ENCODE results near the gene NELFE. TPM values are rescaled to one million over a fixed set of nuclear protein-coding genes. Genes with fewer than 3 reads are reported as not detected.
"Not testable (repeated sequence)": the region's sequence is repeated elsewhere in the genome, so short reads cannot be mapped to it uniquely, and the experiment has no call there.

Gene NELFE
- total RNA-seq, 2 experiments from 2014 or later: 74.3 to 95.1 TPM

DNA sequence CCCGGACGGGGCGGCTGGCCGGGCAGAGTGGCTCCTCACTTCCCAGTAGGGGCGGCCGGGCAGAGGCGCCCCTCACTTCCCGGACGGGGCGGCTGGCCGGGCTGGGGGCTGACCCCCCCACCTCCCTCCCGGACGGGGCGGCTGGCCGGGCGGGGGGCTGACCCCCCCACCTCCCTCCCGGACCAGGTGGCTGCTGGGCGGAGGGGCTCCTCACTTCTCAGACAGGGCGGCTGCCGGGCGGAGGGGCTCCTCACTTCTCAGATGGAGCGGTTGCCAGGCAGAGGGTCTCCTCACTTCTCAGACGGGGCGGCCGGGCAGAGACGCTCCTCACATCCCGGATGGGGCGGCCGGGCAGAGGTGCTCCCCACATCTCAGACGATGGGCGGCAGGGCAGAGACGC is 26.6 kb downstream of the NELFE start:
- H3K4me1 Mint-ChIP-seq; H3K9me3 Mint-ChIP-seq (ENCODE audit: low read depth); H3K27me3 Mint-ChIP-seq; CTCF ChIA-PET; POLR2A ChIA-PET; H3K27ac Mint-ChIP-seq; H3K4me3 Mint-ChIP-seq; H3K36me3 Mint-ChIP-seq (ENCODE audit: low read depth); intact Hi-C loops (cut with DNase I, micrococcal nuclease); ATAC-seq; DNase-seq: not testable (repeated sequence)

DNA sequence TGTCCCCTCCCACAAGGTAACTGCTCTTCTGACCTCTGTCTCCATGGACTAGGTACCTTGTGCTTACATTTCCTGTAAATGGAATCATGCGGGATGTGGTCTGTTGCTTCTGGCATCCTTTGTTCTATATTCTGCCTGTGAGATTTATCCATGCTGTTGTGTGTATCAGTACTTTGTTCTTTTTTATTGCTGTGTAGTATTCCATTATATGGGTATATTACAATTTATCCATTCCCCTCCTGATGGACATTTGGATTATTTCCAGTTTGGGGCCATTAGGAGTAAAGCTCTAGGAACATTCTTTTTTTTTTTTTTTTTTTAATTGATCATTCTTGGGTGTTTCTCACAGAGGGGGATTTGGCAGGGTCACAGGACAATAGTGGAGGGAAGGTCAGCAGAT is 27.8 kb downstream of the NELFE start:
- CTCF ChIA-PET: no interaction called here
- intact Hi-C loops (cut with DNase I, micrococcal nuclease): no loop called here
- H3K27me3 Mint-ChIP-seq: no peaks in the 10 kb centered on the region
- no peaks in the 10 kb centered on the region for H3K4me1 Mint-ChIP-seq
- DNase-seq: no peak
- H3K9me3 Mint-ChIP-seq (ENCODE audit: low read depth): no peaks in the 10 kb centered on the region
- POLR2A ChIA-PET: no interaction called here
- H3K27ac Mint-ChIP-seq: no peak overlapping the region
- ATAC-seq: no peak
- H3K36me3 Mint-ChIP-seq (ENCODE audit: low read depth): no peaks in the 10 kb centered on the region
- no peak overlapping the region for H3K4me3 Mint-ChIP-seq

GRCh38 chr6:31928672-31928939 is 30.2 kb downstream of the NELFE start:
- no peak for ATAC-seq
- DNase-seq: no peak
- Mint-ChIP-seq H3K27me3 (no peaks in the 10 kb centered on the region), H3K27ac (no peak overlapping the region), H3K4me1 (no peaks in the 10 kb centered on the region), H3K36me3 (ENCODE audit: low read depth) (no peaks in the 10 kb centered on the region), H3K9me3 (ENCODE audit: low read depth) (no peaks in the 10 kb centered on the region), H3K4me3 (no peak overlapping the region)
- intact Hi-C loops (cut with DNase I, micrococcal nuclease): no loop called here
- ChIA-PET CTCF (interaction anchor here (0.6 kb wide), 1 partner anchor 93 kb away, joined by 3 read pairs; no protein-coding TSS in a partner anchor), POLR2A (no interaction called here)

DNA sequence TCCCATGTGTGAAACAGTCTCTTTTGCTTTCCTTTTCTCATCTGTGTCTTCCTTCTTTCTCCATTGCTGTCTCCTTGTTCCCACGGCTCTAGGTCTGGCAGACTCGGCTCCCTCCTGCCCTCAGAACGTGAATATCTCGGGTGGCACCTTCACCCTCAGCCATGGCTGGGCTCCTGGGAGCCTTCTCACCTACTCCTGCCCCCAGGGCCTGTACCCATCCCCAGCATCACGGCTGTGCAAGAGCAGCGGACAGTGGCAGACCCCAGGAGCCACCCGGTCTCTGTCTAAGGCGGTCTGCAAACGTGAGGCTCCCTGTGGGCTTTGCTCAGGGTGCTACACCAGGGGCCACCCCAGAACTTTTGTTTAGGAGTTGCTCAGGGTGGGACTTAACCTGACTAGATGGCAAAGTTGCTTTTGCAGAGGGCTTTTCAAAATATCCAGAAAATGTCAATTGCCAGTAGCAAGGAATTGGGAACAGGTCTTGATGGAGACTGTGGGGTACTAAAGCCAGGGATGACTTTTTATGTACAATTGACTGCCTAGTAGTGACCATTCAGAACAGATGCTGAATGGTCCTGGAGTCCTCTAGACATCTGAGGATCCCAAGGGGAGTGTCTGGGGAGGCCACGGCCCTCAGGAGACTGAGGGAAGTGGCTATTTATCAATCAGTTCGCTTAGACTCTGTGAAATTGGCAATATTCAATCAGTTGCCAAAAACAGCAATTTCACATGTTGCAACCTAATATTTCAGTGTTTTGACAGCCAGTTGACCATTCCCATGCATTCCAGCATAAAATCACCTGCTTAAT is 30.7 kb downstream of the NELFE start:
- H3K4me3 Mint-ChIP-seq: no peak overlapping the region
- ATAC-seq (no peak), DNase-seq (no peak)
- no peaks in the 10 kb centered on the region for H3K27me3 Mint-ChIP-seq
- ChIA-PET CTCF (interaction anchor here (0.6 kb wide), 1 partner anchor 93 kb away, joined by 3 read pairs; no protein-coding TSS in a partner anchor), POLR2A (no interaction called here)
- intact Hi-C loops (cut with DNase I, micrococcal nuclease): no loop called here
- no peaks in the 10 kb centered on the region for H3K4me1 Mint-ChIP-seq
- no peak overlapping the region for H3K27ac Mint-ChIP-seq
- no peaks in the 10 kb centered on the region for H3K9me3 Mint-ChIP-seq (ENCODE audit: low read depth)
- no peaks in the 10 kb centered on the region for H3K36me3 Mint-ChIP-seq (ENCODE audit: low read depth)

GRCh38 chr6:31927242-31927862 is 31.4 kb downstream of the NELFE start, which contains the start of gene C2:
Gene C2, plus strand, starts transcription at chr6:31927717. Its CDS starts 36 bp downstream, at chr6:31927753.
- no peak for DNase-seq
- Mint-ChIP-seq H3K27ac (no peak within 1 kb of the TSS), H3K4me1 (no peaks in the 10 kb centered on the region), H3K9me3 (ENCODE audit: low read depth) (no peaks in the 10 kb centered on the region), H3K4me3 (no peak within 1 kb of the TSS), H3K36me3 (ENCODE audit: low read depth) (no peaks in the 10 kb centered on the region), H3K27me3 (no peaks in the 10 kb centered on the region)
- ChIA-PET POLR2A (no interaction called here), CTCF (no interaction called here)
- ATAC-seq: no peak
- intact Hi-C loops (cut with DNase I, micrococcal nuclease): no loop called here

- intact Hi-C loops (cut with DNase I, micrococcal nuclease): no loop called here
- Mint-ChIP-seq H3K9me3 (ENCODE audit: low read depth) (no peaks in the 10 kb centered on the region), H3K27ac (no peak overlapping the region), H3K4me3 (no peak overlapping the region), H3K27me3 (no peaks in the 10 kb centered on the region), H3K36me3 (ENCODE audit: low read depth) (no peaks in the 10 kb centered on the region), H3K4me1 (no peaks in the 10 kb centered on the region)
- peak; percentile 70 for ATAC-seq
- ChIA-PET POLR2A (no interaction called here), CTCF (interaction anchor here (0.5 to 0.9 kb wide), 4 partner anchors 56 to 306 kb away, joined by 3 to 5 read pairs (median 3); no protein-coding TSS in a partner anchor)
- DNase-seq: peak; percentile 60
Observed at GRCh38 chr6:31922942-31923341, 35.8 kb downstream of the NELFE start.

GRCh38 chr6:31920811-31921210 is 38.0 kb downstream of the NELFE start:
- ChIA-PET CTCF (interaction anchor here (1.2 kb wide), 1 partner anchor 25 kb away, joined by 4 read pairs; the partner anchor contains the start of gene CFB), POLR2A (no interaction called here)
- no peaks in the 10 kb centered on the region for H3K9me3 Mint-ChIP-seq (ENCODE audit: low read depth)
- H3K4me3 Mint-ChIP-seq: no peak overlapping the region
- DNase-seq (no peak), ATAC-seq (no peak)
- no peaks in the 10 kb centered on the region for H3K4me1 Mint-ChIP-seq
- H3K36me3 Mint-ChIP-seq (ENCODE audit: low read depth): no peaks in the 10 kb centered on the region
- intact Hi-C loops (cut with DNase I, micrococcal nuclease): no loop called here
- no peak overlapping the region for H3K27ac Mint-ChIP-seq
- H3K27me3 Mint-ChIP-seq: peaks cover 2% of the 10 kb centered on the region

DNA sequence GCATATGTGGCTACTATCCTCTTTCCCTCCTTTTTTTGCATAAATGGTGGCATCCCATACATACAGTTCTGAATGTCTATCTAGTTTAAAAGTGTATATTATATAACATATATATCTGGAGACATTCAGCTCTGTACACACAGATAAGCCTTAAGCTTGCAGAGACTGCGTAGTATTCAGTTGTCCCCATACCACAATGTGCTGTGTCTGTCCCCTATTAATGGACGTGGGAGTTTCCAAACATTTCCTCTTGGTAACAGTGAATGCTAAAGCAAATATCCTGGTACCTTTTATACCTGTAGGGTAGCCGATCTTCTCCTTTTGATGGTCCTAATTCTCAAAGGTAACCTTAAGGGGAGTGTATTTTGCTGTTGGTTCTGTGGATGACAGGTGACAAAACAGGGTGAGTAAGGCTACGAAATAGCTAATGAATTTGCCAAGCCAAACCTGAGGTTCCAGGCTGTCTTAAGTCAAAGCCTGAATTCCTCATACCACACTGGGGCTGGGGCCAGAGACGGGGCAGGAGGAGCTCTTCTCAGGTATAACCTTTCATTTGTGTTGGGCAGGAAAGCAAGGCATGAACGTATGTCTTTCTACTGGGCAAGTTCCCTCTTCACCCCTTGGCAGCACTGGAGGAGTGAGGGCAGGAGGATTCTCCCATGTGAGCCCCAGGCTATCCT is 39.0 kb downstream of the NELFE start:
- Mint-ChIP-seq H3K27ac (no peak overlapping the region), H3K27me3 (peaks cover 6% of the 10 kb centered on the region), H3K36me3 (ENCODE audit: low read depth) (no peaks in the 10 kb centered on the region), H3K9me3 (ENCODE audit: low read depth) (no peaks in the 10 kb centered on the region), H3K4me1 (no peaks in the 10 kb centered on the region), H3K4me3 (no peak overlapping the region)
- DNase-seq (no peak), ATAC-seq (no peak)
- intact Hi-C loops (cut with DNase I, micrococcal nuclease): no loop called here
- POLR2A ChIA-PET: no interaction called here
- CTCF ChIA-PET: interaction anchor here (0.6 kb wide), 2 partner anchors 32 to 75 kb away, joined by 3 to 4 read pairs; no protein-coding TSS in a partner anchor

- DNase-seq (no peak), ATAC-seq (no peak)
- ChIA-PET CTCF (interaction anchor here (0.6 to 1.8 kb wide), 4 partner anchors 18 to 379 kb away, joined by 3 to 6 read pairs (median 4); no protein-coding TSS in a partner anchor), POLR2A (no interaction called here)
- H3K27me3 Mint-ChIP-seq: peaks cover 6% of the 10 kb centered on the region
- H3K9me3 Mint-ChIP-seq (ENCODE audit: low read depth): no peaks in the 10 kb centered on the region
- intact Hi-C loops (cut with DNase I, micrococcal nuclease): no loop called here
- H3K27ac Mint-ChIP-seq: no peak overlapping the region
- no peaks in the 10 kb centered on the region for H3K4me1 Mint-ChIP-seq
- H3K36me3 Mint-ChIP-seq (ENCODE audit: low read depth): no peaks in the 10 kb centered on the region
- no peak overlapping the region for H3K4me3 Mint-ChIP-seq
Observed at GRCh38 chr6:31918069-31918720, 40.6 kb downstream of the NELFE start.

DNA sequence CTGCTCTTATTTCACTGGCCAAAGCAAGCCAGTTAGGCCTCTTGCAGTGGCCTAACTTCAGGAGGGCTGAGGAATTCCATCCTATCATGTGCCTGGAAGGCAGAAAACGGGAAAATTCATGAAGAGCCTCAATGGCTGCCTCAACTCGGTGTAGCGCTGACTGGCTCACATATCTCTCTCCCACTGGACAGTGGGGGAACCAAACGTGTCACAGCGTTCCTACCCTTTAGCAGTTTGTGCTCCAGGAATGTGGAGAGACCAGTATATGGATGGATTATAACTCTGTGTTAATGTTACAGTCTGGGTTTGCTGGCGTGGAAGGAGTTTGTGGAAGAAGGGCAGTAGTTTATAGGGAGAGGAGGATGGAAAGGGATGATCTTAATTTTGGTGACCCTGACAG is 43.0 kb downstream of the NELFE start:
- ChIA-PET CTCF (no interaction called here), POLR2A (no interaction called here)
- H3K4me3 Mint-ChIP-seq: no peak overlapping the region

DNA sequence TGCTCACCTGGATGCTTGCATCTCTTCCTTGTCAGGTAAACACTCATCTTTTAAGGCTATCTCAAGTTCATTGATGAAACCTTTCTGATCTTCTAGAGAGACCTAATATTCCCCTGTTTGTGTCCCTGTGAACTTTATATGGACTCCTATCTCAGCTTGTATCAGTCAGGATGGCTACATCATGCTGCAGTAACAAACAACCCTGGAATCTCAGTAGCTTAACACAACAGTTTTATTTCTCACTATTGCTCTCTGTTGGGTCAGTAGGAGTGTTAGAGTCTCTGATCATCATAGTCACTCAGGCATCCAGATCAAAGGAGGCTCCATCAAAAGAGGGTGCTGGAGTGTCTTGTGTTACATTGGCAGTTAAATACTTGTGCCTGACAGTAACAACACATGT is 43.4 kb downstream of the NELFE start:
- intact Hi-C loops (cut with DNase I, micrococcal nuclease): no loop called here
- ChIA-PET POLR2A (no interaction called here), CTCF (no interaction called here)
- no peak for DNase-seq
- Mint-ChIP-seq H3K27me3 (peaks cover 6% of the 10 kb centered on the region), H3K36me3 (ENCODE audit: low read depth) (no peaks in the 10 kb centered on the region), H3K9me3 (ENCODE audit: low read depth) (no peaks in the 10 kb centered on the region), H3K27ac (no peak overlapping the region), H3K4me1 (peaks cover 11% of the 10 kb centered on the region), H3K4me3 (no peak overlapping the region)
- no peak for ATAC-seq

More for the DNA sequence above, 43.0 kb downstream of the NELFE start:
- DNase-seq (no peak), ATAC-seq (no peak)
- Mint-ChIP-seq H3K4me1 (peaks cover 9% of the 10 kb centered on the region), H3K27ac (no peak overlapping the region), H3K27me3 (peaks cover 6% of the 10 kb centered on the region), H3K36me3 (ENCODE audit: low read depth) (no peaks in the 10 kb centered on the region), H3K9me3 (ENCODE audit: low read depth) (no peaks in the 10 kb centered on the region)
- intact Hi-C loops (cut with DNase I, micrococcal nuclease): no loop called here

Measured in activated CD4-positive, alpha-beta T cell treated with anti-CD3 and anti-CD28 coated beads for 36 hours (primary cell).